NCI-H2107 treated with DMSO at 0.1 percent for 48 hours (cell line): ENCODE measurements around the gene STK38L.

Experiments used
- DNase-seq: peaks from one replicate; lab custom pipeline; 2025; ENCODE audit not compliant: unreplicated experiment; lab: John Stamatoyannopoulos, UW

STK38L gene

DNA sequence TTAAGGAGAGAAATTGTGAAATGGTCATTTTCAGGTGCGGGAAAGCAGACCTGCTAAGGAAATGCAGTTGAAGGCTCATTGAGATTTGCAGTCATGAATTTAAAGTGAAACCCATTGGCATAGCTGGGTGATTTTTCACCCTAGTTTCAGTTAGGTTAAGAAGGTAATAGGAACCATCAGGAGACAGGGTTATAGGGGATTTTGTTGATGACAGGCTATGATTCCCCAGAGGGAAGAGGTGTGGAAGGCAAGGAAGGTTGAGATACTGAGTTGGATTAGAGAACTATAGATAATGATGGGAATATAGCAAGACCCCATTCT, 65.9 kb downstream of the STK38L start:
- no peak for DNase-seq

DNA sequence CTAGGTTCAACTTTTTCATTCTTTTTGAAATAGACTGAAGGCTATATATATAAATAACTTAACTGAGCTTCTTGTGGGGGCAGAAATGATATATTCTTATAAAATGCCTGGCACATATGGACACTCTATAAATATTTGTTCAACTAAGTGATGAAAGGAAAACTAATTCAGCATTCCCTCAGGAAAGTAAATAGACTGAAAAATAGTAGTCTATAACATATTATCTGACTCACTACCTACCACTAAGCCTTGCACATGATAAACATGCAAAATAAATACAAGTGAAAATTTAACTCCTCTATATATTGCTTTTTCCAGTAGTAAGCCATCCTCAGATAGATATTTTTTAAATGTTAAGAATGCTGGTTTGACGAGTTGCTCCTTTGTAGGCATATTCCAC, 72.9 kb downstream of the STK38L start:
- DNase-seq, result no peak

DNA sequence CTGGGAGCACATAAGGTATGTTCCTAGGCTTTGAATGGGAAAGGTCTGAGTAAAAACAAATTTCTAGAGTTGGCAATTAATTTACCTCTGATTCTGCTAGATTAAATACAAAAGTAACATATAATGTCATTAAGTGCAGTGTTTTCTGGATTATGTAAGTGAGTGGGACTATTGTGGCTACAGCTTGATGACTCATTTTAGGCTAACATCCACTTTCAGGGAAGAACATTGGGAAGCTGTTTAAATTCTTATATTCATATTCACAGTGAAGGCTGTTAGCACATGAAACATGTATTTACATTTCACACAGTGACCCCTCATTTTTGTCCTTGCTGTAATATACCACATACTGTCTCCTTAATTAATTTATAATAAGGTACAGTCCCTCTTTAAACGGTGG, 75.3 kb downstream of the STK38L start:
- DNase-seq, result no peak

DNA sequence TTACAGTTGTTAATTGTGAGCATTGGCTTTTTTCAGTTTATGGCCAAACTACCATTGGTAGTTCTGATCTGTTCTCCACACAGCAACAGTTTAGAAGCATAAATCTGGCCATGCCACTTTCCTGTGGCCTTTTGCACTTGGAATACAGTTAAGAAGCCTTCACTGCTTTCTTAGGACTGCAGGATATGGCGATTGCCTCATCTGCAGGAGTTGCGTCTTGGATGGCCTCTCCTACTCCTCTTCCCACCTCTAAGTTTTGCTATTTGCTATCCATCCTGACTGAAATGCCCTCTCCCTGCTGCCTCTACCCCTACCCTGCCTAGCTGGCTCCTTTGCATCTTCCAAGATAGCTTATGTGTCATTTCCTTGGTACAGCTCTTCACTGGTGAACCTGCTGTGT, 75.8 kb downstream of the STK38L start:
- DNase-seq, result no peak

DNA sequence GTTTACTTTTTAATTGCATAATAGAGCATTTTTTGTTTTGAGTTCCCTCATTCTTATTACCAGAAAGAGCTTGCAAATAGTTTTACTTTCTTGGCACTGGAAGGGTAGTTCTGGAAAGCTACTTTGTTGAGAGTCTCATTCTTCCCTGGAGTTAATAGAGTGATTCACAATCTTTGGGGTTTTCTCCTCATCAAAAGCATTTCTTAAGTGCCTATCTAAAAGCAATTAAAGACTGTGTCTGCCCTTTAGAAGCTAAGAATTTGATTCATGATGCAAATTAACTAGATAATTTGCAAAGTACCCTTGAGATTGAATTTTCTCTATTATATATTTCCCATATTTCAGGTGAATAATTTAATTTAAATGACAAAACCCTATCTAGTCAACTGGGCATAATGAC, 80.4 kb downstream of the STK38L start:
- DNase-seq, result no peak

DNA sequence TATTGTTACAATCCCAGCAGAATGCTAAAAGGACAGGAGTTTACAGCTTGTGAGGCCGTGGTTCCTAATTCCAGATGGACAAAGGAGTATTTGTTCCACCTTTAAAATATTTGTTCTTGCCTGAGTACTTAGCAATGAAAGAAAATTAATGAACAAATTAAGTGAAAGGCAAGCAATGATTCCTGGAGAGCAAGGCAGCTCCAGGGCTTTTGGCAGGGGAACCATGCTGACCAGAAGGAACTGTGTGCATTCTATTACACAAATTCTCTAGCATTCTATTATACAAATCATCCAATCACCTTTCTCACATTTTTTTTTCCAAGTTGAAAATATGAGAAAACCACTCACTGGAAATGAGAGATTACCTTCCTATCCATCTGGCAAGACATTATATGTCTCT, 86.8 kb downstream of the STK38L start:
- DNase-seq, result no peak

DNA sequence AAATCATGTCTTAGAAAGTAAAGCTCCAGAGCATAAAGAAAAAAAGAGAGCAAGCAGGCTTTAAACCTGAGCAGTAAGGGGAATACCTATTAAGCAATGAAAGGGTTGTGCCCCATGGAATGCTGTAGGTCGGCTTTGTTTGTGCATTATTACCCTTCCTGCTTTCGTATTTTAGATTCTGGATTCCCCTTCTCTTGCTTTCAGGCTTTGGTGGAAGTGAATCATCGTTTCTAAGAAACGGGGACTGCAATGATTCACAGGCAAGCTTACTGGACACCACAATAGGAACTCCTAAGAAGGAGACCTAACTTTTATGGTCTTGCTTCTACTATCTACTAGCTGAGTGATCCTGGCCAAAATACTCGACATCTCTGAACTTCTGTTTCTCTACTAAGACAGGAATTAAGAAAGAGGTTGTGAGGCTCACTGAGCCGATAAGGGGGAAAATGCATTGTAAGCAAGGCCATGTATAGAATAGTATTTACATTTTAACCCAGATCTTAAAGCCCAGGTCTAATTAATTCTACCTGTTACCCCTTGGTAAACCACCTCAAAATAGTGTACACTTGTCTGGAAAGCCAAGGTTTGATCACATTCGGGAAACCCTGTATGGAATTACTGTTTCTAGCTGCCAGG, 87.3 kb downstream of the STK38L start:
- DNase-seq, result no peak

DNA sequence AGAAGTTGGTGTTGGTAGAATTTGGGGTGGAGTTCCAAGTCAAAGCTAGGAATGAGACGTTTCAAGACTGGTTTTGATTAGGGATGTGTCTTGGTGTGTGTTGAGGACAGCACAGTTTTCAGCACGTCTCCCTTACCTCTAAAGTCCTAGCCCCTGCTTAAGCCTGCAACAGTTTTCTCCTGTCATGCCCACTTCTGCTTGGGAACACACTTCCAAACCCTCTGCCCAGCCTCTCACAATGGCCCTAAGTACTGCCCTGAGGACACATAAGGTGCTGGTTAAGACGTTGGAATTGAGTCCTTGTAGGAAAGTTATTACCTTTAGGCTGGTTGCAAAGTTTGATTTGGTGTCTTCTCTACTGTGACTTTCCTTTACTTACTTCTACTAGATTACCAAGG, 87.8 kb downstream of the STK38L start:
- DNase-seq, result no peak

DNA sequence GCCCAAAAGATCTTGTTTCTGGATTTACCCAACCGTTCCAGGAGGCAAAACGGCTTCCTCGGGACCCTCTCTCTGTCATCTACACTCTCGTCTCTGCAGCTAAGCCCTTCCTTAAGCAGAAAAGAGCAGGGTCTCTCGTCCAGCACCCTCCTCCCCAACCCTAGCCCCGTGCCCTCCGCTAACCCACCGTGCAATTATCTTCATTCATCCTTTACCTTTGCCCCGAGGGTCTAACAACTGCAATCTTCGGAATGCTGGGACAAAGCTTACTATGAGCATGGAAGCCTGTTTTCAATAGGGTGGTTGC, 88.3 kb downstream of the STK38L start:
- DNase-seq, result no peak

DNA sequence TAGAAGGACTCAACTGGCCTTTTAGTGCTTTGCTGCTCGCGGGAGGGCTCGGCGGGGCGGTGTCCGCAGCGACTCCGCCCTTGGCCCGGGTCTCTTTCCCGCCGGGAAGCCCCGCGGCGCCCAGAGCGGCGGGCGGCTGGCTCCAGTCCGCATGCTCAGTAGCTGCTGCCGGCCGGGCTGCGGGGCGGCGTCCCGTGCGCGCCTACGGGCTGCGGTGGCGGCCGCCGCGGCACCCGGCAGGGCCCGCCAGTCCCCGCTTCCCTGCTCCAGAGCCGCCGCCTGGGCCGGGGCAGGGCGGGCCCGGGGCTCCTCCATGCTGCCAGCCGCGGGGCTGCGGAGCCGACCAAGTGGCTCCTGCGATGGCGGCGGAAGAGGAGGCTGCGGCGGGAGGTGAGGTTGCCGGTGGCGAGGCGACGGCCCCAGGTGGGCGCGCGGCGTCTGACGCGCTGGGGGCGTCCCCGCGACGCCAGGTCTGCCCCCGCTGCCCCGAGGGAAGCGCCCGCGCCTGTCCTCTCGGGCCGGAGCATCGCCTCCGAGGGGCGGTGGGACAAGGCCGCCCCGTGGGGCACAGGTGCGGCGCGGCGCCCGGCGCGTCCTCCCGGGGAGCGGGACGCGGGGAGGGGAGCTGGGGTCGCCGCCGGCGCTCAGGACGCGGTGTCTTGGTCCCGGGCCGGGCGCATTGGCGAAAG, 88.8 kb downstream of the STK38L start, which contains the start of gene BMAL2:
BMAL2 (plus strand) TSS at position 123 of the 689 bp plus-strand sequence; CDS start at position 360, 237 bp downstream.
- DNase-seq, result peak; percentile 51

DNA sequence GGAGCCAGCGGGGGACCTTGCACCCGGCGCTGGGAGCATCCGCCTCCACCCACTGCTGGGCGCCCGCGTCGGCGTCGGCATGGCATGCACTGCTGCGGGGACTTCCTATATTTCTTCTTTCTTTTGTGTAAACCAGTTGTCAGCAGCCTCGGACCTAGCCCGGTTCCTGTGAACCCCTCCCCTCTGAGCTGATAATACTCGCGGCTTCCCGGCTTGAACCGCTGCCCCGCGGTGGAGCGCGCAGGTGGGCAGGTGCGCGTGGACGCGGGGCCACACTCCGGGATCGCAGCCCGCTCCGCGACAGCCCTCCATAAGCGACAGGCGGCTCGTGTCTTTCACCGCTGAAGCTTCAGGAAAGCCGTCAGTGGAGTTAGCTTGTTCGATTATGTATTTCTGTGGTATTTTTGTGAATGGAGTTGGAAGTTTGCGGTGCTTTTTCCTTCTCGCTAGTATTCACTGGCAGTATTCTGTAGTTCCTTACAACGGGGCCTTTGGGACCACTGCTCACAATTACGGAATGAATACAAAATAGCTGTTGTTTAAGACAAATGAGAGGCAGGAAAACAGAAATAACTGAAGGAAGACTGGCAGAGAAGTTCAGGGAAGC, 89.4 kb downstream of the STK38L start:
- DNase-seq, result peak; percentile 16

DNA sequence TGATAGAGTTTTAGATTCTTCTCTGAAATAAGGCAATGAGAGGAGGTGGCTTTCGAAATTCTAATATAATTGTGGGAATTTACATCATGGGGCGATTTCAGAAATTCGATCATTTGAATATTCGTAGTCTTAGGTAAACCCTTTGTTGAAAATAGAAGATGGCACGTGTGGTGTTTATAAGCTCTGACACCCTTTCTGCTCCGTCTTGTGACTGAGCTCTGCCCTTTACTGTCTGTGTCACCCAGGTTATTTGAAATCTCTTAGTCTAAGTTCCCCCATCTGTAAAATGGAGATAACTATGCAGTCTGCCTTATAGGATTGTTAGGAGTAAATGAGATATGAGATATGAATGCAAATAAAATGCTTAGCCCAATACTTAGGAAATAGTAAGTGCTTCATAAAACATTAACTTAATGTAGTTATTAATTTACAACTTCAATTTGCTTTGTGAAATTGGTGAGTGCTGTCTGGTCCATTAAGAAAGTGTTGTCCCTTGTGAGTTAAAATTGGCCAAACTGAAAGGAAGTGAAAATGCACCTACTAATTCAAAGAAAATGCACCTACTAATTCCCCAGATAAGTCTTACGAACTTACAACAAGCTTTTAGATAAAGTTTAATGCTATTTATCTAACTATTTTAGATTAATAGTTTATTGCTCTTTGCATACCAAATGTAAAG, 90.1 kb downstream of the STK38L start:
- no peak for DNase-seq

DNA sequence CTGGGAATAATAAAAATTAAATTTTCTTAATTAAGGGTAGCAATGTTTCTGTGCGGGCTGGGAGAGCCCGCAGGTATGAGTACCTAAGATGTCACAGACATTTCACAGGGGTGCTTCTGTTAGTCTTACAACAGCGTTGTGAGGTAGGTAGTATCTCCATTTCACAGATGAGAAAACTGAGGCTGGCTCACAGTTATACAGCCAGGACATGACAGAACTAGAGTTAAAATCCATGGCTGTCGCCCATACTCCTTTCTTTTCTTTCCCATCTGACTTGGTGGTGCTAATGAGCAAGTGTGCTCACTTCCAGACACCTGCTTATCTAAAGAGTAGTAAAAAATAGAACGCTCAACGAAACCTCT, 90.6 kb downstream of the STK38L start:
- no peak for DNase-seq

DNA sequence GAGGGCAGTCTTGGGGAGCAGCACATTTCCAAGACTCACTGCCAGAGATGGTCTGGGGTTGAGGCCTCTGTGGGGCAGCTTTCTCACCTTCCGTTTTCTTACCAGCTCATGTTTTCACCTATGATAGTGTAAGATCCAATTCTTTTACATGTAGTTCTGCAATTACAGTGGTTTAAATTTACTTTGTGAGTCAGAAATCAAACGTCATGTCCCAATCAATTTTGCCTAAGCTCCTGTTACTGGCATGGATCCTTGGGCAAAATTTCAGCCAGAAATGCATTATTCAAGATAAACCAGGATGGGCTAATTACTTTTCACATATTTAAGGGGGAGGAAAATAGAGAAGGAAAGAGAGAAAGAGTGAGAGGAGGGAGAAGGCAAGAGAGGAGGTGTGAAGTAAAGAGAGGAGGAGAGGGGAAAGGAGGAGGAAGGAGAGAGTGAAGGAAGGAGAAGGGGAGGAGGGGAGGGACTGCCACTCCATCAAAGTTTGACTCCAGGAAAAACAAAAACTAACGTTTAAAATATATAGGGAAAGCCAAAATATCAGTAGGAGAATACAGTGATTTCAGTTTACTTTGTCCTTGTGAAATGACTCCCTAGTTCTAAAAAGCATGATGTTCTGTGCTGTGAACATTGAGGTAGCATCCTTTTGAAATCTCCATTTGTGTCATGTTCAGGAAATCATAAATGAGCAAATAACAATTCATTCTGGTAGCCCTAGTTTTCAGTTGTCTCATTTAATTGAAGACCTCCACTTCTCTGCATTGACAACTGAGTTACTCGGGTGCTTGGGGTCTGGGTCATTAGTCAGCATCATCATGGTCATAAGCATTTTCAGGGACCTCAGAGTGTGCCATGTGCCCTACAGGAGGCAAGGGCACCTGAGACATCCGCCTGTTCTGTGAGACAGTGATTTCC, 91.5 kb downstream of the STK38L start:
- no peak for DNase-seq

DNA sequence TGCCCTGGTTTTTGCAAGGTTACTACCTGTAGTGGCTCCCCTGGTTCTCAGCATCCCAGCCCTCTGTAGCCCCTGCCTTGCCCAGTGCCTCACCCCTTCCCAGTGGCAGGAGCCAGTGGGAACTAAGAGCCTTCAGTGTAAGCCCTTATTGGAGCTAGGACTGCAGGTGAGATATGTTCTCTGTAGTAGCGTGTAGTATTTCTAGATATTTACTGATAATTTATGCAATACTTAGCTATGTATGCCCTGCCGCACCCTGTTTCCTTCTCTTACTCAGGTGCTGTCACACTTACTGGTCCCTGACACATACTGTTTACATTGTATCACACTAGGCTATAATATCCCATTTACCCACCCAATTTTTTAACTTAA, 92.2 kb downstream of the STK38L start:
- no peak for DNase-seq

DNA sequence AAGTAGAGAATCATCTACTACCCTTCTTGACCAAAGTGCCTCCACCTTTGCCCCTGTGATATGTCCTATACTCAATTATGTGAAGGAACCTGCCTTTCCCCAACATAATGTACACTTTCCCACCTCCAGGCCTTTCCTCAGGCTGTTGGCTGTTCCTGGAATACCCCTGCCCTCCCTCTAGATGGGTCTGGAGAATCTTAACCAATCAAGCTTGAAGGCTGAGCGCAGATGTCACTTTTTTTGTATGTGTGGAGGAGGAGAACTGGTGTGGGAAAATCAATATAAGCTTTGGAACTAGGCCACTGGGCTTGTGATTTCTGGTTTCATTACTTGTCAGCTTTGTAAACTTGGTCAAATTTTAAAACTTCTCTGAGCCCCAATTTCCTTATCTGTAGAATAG, 93.3 kb downstream of the STK38L start:
- DNase-seq, result no peak

DNA sequence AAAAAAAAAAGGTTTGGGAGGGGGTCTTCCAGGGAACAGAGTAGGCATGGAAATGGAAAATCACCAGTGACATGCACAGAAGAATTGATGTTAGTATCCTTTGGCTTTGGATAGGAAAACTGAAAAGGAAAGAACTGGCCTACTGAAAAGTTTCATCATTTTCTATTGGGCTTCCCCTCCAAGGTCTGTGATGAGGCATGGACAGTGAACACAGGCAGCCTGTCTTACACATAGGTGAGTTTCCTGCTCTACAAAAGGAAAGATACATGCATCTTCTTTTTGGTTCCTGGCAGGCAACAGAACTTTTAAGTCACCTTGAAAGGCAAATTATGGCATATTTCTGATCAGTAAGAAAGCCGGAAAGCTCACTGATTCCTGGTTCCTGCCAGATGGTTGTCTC, 94.4 kb downstream of the STK38L start:
- DNase-seq, result no peak

DNA sequence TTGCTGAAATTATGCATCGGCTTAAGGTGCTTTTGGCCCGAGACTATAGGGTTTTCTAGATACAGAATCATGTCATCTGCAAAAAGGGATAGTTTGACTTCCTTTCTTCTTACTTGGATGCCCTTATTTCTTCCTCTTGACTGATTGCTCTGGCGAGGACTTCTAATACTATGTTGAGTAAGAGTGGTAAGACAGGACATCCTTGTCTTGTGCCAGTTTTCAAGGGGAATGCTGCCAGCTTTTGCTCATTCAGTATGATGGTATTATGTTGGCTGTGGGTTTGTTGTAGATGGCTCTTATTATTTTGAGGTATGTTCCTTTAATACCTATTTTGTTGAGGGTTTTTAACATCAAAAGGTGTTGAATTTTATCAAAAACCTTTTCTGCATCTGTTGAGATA, 96.9 kb downstream of the STK38L start:
- DNase-seq, result no peak

DNA sequence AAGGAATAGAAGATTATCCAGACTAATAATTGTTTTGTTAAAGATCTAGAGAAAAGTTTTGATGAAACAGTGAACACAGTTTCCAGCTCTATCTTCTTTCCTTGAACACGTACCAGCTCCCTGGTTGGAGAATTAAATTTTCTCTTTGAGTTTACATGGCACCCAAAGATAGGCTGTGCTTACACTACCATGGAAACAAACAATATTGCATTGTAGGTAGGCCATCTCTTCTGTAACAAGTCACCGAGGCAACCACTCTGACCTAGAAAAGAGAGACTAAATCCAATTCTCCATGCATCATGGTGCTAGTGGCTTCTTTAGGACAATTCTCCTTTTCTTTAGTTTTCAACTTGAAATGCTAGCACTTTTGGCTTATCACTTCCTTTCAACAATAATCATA, 98.5 kb downstream of the STK38L start:
- no peak for DNase-seq

DNA sequence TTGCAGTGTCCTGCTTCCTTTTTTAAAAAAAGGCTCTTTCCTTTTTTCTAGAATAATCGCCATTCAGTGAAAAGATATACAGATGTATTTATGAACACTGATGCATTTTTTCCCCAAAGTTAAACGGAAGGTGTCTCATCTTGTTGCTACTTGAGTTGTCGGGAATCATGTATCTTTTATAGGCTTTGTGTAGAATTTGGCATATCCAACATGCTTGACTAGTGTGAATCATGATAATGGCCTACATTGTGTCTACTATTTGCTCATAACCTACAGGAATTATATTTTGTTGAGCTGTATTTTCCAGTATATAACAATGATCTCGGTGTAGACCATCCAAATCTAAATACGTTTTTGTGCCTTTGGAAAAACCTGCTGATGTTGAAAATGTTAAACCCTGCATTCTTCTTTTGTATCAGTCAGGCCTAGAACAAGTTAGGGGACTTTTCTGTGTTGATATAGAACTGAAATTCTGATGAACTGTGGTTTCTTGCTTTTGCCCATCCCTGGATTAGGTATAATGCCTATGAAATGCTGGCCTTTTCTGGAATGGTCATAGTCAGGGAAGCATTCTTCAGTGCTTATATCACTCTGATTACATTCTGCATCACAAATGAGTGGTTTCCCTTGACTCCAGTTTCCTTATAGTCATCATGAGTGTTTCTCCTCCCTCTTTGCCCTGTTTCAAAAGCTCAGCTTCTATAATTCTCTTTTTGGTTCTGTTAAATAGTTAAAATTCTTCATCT, 99.3 kb downstream of the STK38L start:
- no peak for DNase-seq

DNA sequence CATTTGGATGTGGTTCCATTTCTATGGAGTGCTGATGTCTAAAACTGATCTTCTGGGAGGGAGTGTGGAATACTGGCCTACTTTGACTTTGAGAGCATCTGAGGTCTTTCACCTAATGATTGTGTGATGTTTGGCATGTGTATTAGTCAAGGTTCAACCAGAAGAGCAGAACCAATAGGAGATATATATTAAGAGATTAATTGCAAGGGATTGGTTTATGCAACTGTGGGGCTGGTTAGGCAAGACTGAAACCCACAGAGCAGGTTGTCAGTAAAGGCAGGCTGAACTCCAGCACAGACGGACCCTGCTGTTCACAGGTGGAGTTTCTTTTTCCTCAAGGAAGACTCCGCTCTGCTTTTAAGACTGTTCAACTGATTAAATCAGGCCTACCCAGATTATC, 100.2 kb downstream of the STK38L start:
- DNase-seq, result no peak
